AG04450 (cell line): Measurements from ENCODE around the gene MELK. TPM values are rescaled to one million over a fixed set of nuclear protein-coding genes. Genes with fewer than 3 reads are reported as not detected.

Experiments used
- CTCF ChIA-PET: fragments of 300-600, 350-600 bp; formaldehyde crosslinking; extraction: SDS; loops from one replicate; lab custom pipeline; 2022; ENCODE audit warnings: antibody characterized with exemption, inconsistent platforms; lab: Charles Lee
- POLR2A ChIA-PET: fragments of 350-600 bp; formaldehyde crosslinking; extraction: SDS; loops from one replicate; lab custom pipeline; 2021; ENCODE audit warnings: antibody characterized with exemption, inconsistent platforms; lab: Yijun Ruan, JAX
- DNase-seq: peaks from one replicate; pipeline ENCODE4 v3.0.0-alpha.2; 2011; ENCODE audit warnings: low read depth, low spot score
- H3K27ac ChIP-seq: one replicate; pipeline ENCODE4 v1.5.1; 2012; ENCODE audit warnings: low read depth, low read length, control low read depth
- H3K27me3 ChIP-seq: one replicate; pipeline ENCODE4 v1.6.0; 2012; ENCODE audit warnings: low read length; ENCODE audit not compliant: control insufficient read depth, insufficient read depth
- H3K4me3 ChIP-seq: 2 replicates; pipeline ENCODE4 v1.5.1; 2011; ENCODE audit warnings: mild to moderate bottlenecking, low read depth, low read length, control low read depth
- H3K9me3 ChIP-seq: 2 replicates; pipeline ENCODE4 v1.5.1; 2012; ENCODE audit warnings: low read length; ENCODE audit not compliant: control insufficient read depth, insufficient read depth
- polyA plus RNA-seq: library from polyadenylated mRNA; depleted of rRNA; stranded (reverse); fragments of >200 nt; gene quantifications from 2 replicates; pipeline ENCODE4 v1.2.3, GENCODE V29; 2011
- TF ChIP-seq, protein P1 (sequence below): IDR thresholded peaks from 2 replicates; pipeline ENCODE4 v1.5.1; 2011; ENCODE audit warnings: low read depth, low read length, control low read depth, inconsistent platforms

Gene MELK
- polyA plus RNA-seq, 1 experiment, result 19.2 TPM

DNA sequence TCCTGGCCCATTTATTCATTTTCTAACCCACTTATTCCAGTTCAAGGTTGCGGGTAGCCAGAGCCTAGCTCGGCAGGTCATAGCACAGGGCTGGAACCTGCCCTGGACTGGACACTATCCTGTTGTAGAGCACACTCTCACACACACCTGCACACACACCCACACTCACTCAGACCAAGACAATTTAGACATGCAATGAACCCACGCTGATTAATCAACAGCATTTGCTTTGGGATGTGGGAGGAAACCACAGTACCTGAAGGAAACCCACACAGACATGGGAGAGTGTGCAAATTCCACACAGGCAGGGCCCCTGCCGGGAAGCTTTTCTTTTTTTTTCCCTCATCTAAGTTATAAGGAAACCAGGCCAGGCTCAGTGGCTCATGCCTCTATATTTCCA is 34.8 kb upstream of the MELK start:
- ChIA-PET POLR2A (no interaction called here), CTCF (no interaction called here)
- no peak for DNase-seq

DNA sequence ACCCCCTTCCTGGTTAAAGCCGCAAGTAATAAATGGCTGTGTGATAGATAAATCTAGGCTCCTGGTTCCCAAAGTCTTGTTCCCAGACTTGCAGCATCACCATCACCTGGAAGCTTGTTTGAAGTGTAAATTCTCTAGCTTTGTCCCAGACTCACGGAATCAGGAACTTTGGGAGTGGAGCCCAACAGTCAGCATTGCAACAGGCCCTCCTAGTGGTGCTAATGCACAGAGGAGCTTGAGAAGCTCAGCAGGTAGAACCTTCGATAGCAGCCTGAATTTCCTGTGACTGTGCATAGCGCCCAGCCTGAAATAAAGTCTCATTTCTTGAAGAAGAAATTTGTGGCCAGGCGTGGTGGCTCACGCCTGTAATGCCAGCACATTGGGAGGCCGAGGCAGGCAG is 30.3 kb upstream of the MELK start:
- TF ChIP-seq, protein P1, sequence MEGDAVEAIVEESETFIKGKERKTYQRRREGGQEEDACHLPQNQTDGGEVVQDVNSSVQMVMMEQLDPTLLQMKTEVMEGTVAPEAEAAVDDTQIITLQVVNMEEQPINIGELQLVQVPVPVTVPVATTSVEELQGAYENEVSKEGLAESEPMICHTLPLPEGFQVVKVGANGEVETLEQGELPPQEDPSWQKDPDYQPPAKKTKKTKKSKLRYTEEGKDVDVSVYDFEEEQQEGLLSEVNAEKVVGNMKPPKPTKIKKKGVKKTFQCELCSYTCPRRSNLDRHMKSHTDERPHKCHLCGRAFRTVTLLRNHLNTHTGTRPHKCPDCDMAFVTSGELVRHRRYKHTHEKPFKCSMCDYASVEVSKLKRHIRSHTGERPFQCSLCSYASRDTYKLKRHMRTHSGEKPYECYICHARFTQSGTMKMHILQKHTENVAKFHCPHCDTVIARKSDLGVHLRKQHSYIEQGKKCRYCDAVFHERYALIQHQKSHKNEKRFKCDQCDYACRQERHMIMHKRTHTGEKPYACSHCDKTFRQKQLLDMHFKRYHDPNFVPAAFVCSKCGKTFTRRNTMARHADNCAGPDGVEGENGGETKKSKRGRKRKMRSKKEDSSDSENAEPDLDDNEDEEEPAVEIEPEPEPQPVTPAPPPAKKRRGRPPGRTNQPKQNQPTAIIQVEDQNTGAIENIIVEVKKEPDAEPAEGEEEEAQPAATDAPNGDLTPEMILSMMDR, result no peak
- ChIA-PET CTCF (no interaction called here), POLR2A (no interaction called here)
- Histone ChIP-seq H3K9me3 (no peaks in the 10 kb centered on the region), H3K27ac (no peak overlapping the region), H3K27me3 (no peaks in the 10 kb centered on the region), H3K4me3 (no peak overlapping the region)
- no peak for DNase-seq

More for the DNA sequence above, 34.8 kb upstream of the MELK start:
- no peak overlapping the region for H3K4me3 ChIP-seq
- no peaks in the 10 kb centered on the region for H3K27me3 ChIP-seq
- no peak overlapping the region for H3K27ac ChIP-seq
- H3K9me3 ChIP-seq, result no peaks in the 10 kb centered on the region; the same call in 1 of the 2 replicates
- TF ChIP-seq, protein P1, result no peak

DNA sequence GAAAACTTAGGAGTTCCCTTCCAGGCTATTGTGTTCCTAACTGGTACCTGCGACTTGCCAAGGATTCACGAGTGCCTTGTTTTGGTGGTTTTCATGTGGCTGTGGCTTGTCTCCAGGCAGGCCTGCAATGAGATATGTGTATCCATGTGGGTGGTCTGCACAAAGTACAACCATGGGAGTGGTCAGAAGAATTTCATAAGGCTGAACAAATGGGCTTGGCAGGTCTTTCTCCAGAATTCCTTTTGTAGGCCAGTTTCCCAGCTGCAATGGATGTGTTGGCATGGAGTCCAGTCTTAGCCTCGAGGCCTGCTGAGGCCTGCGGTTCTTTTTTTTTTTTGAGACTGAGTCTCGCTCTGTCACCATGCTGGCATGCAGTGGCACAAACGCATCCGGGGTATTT is 28.8 kb upstream of the MELK start:
- ChIA-PET POLR2A (no interaction called here), CTCF (interaction anchor here (1.7 to 2.1 kb wide), 2 partner anchors 11 to 12 kb away, joined by 6 read pairs; no protein-coding TSS in a partner anchor)
- Histone ChIP-seq H3K27ac (no peak overlapping the region), H3K9me3 (no peaks in the 10 kb centered on the region), H3K27me3 (peaks cover 7% of the 10 kb centered on the region), H3K4me3 (no peak overlapping the region)
- DNase-seq, result no peak
- TF ChIP-seq, protein P1, result no peak

DNA sequence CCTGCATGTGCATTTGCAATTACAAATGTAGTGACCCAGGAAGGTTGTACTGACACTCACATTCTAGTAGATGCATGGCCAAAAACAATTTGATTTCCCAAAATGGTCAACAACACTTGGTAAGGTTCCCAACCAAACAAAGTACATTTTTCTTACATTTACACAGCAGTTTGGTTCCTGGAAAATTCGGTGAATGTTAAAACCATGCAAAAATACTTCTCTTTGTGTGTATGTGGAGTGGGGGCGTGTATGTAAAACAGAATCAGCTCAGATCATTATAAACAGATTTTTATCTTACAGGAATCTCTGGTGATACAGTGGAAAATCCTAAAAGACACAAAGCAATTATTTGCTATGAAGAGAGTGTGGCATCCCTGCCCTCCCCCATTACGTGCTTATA is 25.1 kb upstream of the MELK start:
- POLR2A ChIA-PET, result no interaction called here
- no peak overlapping the region for H3K4me3 ChIP-seq
- no peaks in the 10 kb centered on the region for H3K9me3 ChIP-seq
- peaks cover 7% of the 10 kb centered on the region for H3K27me3 ChIP-seq
- TF ChIP-seq, protein P1, result no peak
- CTCF ChIA-PET, result interaction anchor here (0.5 to 1.0 kb wide), 2 partner anchors 8 to 94 kb away, joined by 3 to 10 read pairs; no protein-coding TSS in a partner anchor
- no peak for DNase-seq
- H3K27ac ChIP-seq, result no peak overlapping the region

DNA sequence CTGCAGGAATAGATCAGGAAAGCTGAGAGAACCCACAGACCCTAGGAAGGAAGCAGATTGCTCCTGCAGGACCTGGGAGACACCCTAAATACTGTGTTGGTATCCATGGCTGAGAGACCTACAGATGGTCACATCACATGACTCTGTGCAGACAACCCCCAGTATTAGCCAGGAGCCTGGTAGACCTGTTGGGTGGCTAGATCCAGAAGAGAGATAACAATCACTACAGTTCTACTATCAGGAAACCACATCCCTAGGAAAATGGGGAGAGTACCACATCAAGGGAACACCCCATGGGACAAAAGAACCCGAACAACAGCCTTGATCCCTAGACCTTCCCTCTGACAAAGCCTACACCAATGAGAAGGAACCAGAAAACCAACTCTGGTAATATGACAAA is 24.2 kb upstream of the MELK start:
- CTCF ChIA-PET, result no interaction called here
- Histone ChIP-seq H3K27me3 (peaks cover 7% of the 10 kb centered on the region), H3K9me3 (no peaks in the 10 kb centered on the region), H3K4me3 (no peak overlapping the region), H3K27ac (no peak overlapping the region)
- TF ChIP-seq, protein P1, result no peak
- DNase-seq, result no peak
- POLR2A ChIA-PET, result no interaction called here
